Measurements from ENCODE around the gene CDC6. TPM values are rescaled to one million over a fixed set of nuclear protein-coding genes. Genes with fewer than 3 reads are reported as not detected.

Gene CDC6
- total RNA-seq, 3 donors from 2014 or later, result 67.3 to 94.0 (median 83.6) TPM

- Mint-ChIP-seq H3K4me1 (ENCODE audit: low read depth) (peaks cover 72% of the 10 kb centered on the region), H3K27me3 (ENCODE audit: low read depth) (no peaks in the 10 kb centered on the region), H3K9me3 (no peaks in the 10 kb centered on the region), H3K36me3 (ENCODE audit: insufficient read depth) (no peaks in the 10 kb centered on the region), H3K4me3 (peak overlapping the region; percentile 98)
- peak; percentile 63 for DNase-seq
- ATAC-seq, result no peak
Measured at GRCh38 chr17:40320756-40321523, 33.3 kb downstream of the CDC6 start.

DNA sequence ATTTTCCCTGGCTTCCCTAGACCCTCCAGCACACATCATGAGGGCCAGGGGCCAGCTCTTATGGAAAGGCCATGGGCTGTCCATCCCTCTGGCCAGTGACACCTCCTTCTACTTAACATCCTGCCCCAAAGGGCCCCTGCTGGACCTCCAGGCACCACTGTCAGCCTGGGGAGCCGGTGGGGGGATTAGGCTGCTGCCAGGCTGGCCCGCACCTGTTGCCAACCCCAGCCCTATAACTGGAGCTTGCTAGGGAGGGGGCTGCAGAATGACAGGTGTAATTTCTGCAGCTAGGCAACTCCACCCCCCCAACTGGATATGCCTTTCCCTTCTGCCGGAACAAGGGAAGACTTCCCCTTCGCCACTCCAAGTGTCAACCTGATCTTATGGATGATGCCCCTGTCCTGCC lies 33.8 kb downstream of the CDC6 start:
- no peaks in the 10 kb centered on the region for H3K9me3 Mint-ChIP-seq
- peak overlapping the region; percentile 98 for H3K4me3 Mint-ChIP-seq
- H3K36me3 Mint-ChIP-seq (ENCODE audit: insufficient read depth), result peaks cover 2% of the 10 kb centered on the region
- DNase-seq (no peak), ATAC-seq (no peak)
- H3K4me1 Mint-ChIP-seq (ENCODE audit: low read depth), result peaks cover 72% of the 10 kb centered on the region
- no peaks in the 10 kb centered on the region for H3K27me3 Mint-ChIP-seq (ENCODE audit: low read depth)

- Mint-ChIP-seq H3K27me3 (ENCODE audit: low read depth) (no peaks in the 10 kb centered on the region), H3K4me1 (ENCODE audit: low read depth) (peaks cover 75% of the 10 kb centered on the region), H3K4me3 (peak overlapping the region; percentile 98), H3K9me3 (no peaks in the 10 kb centered on the region), H3K36me3 (ENCODE audit: insufficient read depth) (peaks cover 2% of the 10 kb centered on the region)
- DNase-seq, result no peak
- ATAC-seq, result no peak
Measured at GRCh38 chr17:40321961-40322357, 34.3 kb downstream of the CDC6 start.

GRCh38 chr17:40322358-40323315 lies 35.0 kb downstream of the CDC6 start:
- DNase-seq (peak; percentile 73), ATAC-seq (peak; percentile 27 to 33)
- Mint-ChIP-seq H3K4me1 (ENCODE audit: low read depth) (peaks cover 75% of the 10 kb centered on the region), H3K9me3 (no peaks in the 10 kb centered on the region), H3K36me3 (ENCODE audit: insufficient read depth) (peaks cover 2% of the 10 kb centered on the region), H3K4me3 (peak overlapping the region; percentile 98), H3K27me3 (ENCODE audit: low read depth) (no peaks in the 10 kb centered on the region)

DNA sequence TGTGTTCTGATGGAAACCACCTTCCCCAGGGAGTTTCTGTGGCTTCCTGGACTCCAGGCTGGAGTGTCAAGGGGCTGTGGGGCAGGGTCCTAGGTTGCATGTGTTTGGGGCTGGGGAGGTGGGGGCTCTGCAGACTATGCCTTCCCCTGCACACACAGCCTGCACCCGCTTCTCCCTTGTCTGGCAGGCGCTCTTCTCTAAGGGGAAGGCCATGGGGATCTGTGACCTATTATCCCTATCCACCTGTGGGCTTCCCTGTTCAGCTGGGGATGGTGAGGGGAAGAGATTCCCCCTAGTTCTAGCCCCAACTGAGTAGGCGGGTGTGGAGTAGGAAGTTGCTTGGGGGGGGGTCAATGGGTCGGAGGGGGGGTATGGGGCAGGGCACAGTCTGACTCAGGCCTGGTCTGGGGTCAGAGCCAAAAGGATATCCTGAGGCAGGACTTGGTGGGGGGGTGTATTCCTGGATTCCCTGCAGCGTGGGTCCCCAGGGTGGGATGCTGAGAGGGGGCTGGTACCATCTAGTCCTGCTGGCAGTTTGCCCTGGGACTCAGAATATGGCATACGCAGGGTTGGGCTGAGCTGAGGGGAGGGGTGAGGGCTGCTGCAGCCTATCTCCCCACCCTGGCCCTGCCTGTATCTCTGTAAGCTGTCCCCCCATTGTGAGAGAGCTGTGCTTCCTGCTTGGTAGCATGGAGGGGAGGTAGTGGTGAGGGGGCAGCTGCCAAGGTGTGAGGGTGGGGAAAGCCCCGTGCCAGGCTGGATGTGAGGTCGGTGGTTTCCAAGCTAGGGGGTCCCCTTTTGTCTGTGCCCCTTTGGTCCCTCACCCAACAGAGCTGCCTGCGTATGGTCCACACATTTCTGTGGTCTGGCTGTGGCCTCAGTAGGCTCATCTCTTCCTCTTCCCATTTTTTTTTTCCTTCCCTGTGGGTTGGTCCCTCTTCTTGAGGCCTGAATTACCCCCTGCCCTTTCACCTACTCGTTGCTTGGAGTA lies 36.0 kb downstream of the CDC6 start:
- Mint-ChIP-seq H3K9me3 (no peaks in the 10 kb centered on the region), H3K36me3 (ENCODE audit: insufficient read depth) (peaks cover 7% of the 10 kb centered on the region), H3K4me3 (peak overlapping the region; percentile 98), H3K27me3 (ENCODE audit: low read depth) (no peaks in the 10 kb centered on the region), H3K4me1 (ENCODE audit: low read depth) (peaks cover 81% of the 10 kb centered on the region)
- peak; percentile 2 to 6 for ATAC-seq
- DNase-seq, result peak; percentile 69

DNA sequence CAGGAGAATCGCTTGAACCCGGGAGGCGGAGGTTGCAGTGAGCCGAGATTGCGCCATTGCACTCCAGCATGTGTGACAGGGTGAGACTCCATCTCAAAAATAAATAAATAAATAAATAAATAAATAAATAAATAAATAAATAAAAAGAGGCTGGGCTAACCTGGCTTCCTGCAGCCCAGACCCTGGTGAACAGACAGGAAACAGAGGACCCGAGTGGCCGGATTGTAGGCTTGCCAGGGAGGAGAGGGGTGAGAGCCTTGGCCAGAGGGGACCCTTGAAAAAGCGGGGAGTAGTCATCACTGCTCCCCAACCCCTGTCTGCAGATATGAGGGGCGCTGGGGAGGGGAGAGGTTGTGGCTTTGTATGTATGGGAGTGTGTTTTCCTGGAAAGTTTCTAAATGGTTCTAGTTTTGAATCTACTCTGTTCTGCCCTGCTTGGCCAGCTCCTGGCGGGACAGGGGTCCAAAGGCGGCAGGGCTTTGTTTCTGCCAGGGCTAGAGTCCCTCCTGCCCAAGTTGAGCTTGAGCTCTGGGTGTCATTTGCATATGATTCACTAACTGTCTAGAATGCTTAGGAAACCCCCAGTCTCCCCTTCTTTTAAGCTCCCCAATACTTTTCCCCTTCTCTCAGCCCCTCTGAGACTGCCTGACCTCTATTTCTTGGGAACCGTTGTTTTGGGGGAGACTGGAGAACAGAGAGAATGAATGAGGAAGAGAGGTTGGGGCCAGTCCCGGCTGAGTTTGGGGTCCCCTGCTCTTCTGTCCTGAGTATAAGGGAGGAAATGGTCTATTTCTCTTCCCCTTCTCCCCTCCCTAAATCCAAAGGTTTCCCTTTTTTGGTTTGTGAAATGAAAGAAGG lies 37.7 kb downstream of the CDC6 start:
- no peak for DNase-seq
- H3K4me3 Mint-ChIP-seq, result peak overlapping the region; percentile 98
- no peaks in the 10 kb centered on the region for H3K27me3 Mint-ChIP-seq (ENCODE audit: low read depth)
- peak; percentile 19 to 23 for ATAC-seq
- H3K4me1 Mint-ChIP-seq (ENCODE audit: low read depth), result peaks cover 84% of the 10 kb centered on the region
- H3K36me3 Mint-ChIP-seq (ENCODE audit: insufficient read depth), result peaks cover 7% of the 10 kb centered on the region
- no peaks in the 10 kb centered on the region for H3K9me3 Mint-ChIP-seq

DNA sequence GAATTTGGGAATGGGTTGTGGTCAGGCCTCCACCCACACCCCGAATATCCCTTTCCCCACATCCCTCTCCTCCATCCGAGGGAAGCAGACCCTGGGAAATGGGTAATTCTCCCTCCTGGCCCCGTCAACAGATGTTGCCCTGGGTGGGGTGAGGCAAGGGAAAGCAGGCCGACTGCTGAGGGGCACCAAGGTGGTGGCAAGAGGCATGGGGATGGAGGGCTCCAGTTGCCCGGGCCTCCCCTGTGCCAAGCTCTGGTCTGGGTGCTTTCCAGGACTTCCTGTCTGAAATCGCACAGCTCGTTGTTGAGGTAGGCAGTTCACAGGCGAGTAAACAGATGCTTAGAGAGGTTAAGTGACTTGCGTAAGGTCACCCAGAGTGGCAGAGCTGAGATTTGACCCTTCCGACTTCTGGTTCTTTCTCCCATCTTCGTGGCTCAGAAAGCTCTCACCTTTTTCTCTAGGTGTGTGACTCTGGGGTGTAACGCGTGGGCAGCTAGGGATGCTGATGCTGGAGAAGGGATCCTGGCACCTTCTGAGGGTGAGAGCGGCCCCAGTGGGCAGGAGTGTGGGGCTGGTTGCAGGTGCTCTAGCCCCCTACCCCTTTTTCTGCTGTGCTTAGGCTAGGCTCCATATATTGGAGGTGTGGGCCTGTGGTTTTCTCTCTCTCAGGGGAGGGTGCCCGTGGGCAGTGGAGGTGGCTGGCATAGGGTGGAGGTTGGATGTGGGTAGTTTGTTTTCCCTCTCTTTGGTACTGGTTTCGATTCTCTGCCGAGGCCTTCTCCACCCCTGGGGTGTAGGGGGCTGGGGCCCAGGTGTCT lies 38.5 kb downstream of the CDC6 start:
- H3K36me3 Mint-ChIP-seq (ENCODE audit: insufficient read depth), result peaks cover 9% of the 10 kb centered on the region
- ATAC-seq (peak; percentile 12 to 14), DNase-seq (peak; percentile 34)
- H3K4me1 Mint-ChIP-seq (ENCODE audit: low read depth), result peaks cover 85% of the 10 kb centered on the region
- no peaks in the 10 kb centered on the region for H3K27me3 Mint-ChIP-seq (ENCODE audit: low read depth)
- H3K9me3 Mint-ChIP-seq, result no peaks in the 10 kb centered on the region
- peak overlapping the region; percentile 82 for H3K4me3 Mint-ChIP-seq

DNA sequence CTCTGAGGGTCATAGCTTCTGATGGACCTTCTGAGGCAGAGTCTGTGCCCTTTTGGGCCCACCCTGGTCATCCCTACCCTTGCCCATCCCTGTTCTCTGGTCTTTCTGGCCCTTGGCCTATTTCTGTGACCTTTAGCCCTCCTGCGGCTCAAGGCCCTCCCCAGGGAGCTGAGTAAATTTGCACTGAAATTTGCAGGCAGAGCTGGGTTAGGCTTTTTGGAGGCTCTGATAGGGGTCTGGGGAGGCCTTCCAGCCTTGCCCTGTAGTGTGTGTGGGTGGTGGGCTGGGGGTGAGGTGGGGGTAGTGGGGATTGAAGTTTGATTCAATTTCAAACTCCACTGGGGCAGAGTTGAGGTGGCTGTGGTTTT lies 39.1 kb downstream of the CDC6 start:
- no peaks in the 10 kb centered on the region for H3K9me3 Mint-ChIP-seq
- H3K36me3 Mint-ChIP-seq (ENCODE audit: insufficient read depth), result peaks cover 12% of the 10 kb centered on the region
- H3K27me3 Mint-ChIP-seq (ENCODE audit: low read depth), result no peaks in the 10 kb centered on the region
- ATAC-seq, result no peak
- H3K4me3 Mint-ChIP-seq, result peak overlapping the region; percentile 82
- peaks cover 85% of the 10 kb centered on the region for H3K4me1 Mint-ChIP-seq (ENCODE audit: low read depth)
- DNase-seq, result no peak

DNA sequence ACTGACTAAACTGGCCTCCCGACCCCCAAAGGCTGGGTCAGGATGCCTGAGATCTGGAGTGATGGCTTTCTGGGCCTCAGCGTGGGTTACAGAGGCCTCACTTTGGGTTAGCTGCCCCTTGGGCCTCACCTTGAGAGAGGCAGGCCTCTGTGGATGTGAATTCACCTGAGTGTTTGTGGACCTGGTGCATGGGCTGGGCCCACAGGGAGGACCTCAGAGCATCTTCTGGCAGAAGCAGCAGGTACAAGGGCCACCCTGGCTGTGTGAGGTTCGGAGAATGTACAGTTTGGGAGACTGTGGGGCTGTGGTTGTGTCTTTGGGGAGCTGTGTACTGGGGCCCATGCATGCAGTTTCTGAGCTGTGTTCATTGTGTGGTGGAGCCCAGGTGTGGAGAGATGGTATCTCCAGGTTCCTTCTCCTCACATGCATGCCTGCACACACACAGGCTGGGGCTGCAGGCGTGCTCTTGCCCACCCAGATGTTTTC lies 39.6 kb downstream of the CDC6 start:
- Mint-ChIP-seq H3K9me3 (no peaks in the 10 kb centered on the region), H3K4me3 (peak overlapping the region; percentile 82), H3K27me3 (ENCODE audit: low read depth) (no peaks in the 10 kb centered on the region), H3K4me1 (ENCODE audit: low read depth) (peaks cover 82% of the 10 kb centered on the region), H3K36me3 (ENCODE audit: insufficient read depth) (peaks cover 12% of the 10 kb centered on the region)
- no peak for ATAC-seq
- DNase-seq, result no peak

DNA sequence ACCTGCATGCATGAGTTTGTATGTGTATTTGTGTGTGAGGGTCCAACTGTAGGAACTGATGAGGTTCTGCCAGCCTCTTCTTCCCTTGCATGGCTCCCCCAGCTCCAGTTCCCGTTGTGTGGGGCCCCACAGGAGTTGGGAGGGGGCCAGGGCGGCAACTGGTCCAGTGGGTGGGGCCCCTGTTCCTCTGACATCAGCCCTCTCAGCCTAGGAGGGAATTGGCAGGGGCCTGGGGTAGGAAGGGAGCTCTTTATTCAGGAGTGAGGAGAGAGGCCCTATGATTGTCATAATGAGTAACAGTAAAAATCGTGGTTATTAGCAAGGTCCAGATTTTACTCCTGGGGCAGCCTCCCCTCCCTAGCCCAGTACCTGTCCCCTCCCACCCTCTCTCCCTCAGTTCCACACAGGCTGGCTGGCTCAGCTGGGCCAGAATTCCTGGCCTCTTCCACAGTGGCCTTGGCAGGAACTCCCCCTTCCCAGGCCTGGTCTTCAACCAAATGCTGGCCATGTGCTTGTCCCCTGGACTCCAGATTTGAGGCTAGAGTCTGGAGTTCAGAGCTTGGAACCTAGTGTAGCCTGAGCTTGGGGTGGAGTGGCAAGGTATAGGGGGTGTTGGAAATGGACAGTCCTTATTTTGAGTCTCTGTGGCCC lies 40.2 kb downstream of the CDC6 start:
- no peaks in the 10 kb centered on the region for H3K9me3 Mint-ChIP-seq
- peak overlapping the region; percentile 82 for H3K4me3 Mint-ChIP-seq
- no peak for DNase-seq
- ATAC-seq, result no peak
- H3K27me3 Mint-ChIP-seq (ENCODE audit: low read depth), result no peaks in the 10 kb centered on the region
- H3K36me3 Mint-ChIP-seq (ENCODE audit: insufficient read depth), result peaks cover 16% of the 10 kb centered on the region
- H3K4me1 Mint-ChIP-seq (ENCODE audit: low read depth), result peaks cover 85% of the 10 kb centered on the region

- H3K4me3 Mint-ChIP-seq, result peak overlapping the region; percentile 61
- peaks cover 84% of the 10 kb centered on the region for H3K4me1 Mint-ChIP-seq (ENCODE audit: low read depth)
- DNase-seq (no peak), ATAC-seq (no peak)
- peaks cover 16% of the 10 kb centered on the region for H3K36me3 Mint-ChIP-seq (ENCODE audit: insufficient read depth)
- H3K9me3 Mint-ChIP-seq, result no peaks in the 10 kb centered on the region
- no peaks in the 10 kb centered on the region for H3K27me3 Mint-ChIP-seq (ENCODE audit: low read depth)
Measured at GRCh38 chr17:40328386-40328766, 40.7 kb downstream of the CDC6 start.

Data from activated T-cell treated with anti-CD3 and anti-CD28 coated beads, Interleukin-2, amount 50 U/mL, for 4 hours (primary cell).